Keratinocyte (primary cell): ENCODE data around the gene ARID5B. TPM values are rescaled to one million over a fixed set of nuclear protein-coding genes. Genes with fewer than 3 reads are reported as not detected.

Source experiments
- DNase-seq: peaks from one replicate; pipeline ENCODE4 v3.0.0-alpha.2; 2011; ENCODE audit warnings: low read depth, missing footprints, low spot score
- FAIRE-seq: peaks from 2 replicates; lab custom pipeline; 2011; peaks lifted over from hg19 to GRCh38; lab: Jason Lieb, UNC
- H2AFZ ChIP-seq: 2 replicates; pipeline ENCODE4 v1.6.0; 2012; ENCODE audit warnings: low read length, control low read depth, inconsistent platforms; ENCODE audit not compliant: control insufficient read depth
- H3K27ac ChIP-seq: 2 replicates; pipeline ENCODE4 v1.5.1; 2011; ENCODE audit warnings: low read length; ENCODE audit not compliant: control insufficient read depth, insufficient read depth
- H3K27me3 ChIP-seq: 3 replicates; pipeline ENCODE4 v1.6.0; 2011; ENCODE audit warnings: low read length; ENCODE audit not compliant: control insufficient read depth, insufficient read depth; ENCODE audit errors: extremely low read depth
- H3K36me3 ChIP-seq, 2 experiments: 2 replicates in 1 of 2; 3 replicates in 1 of 2; pipeline ENCODE4 v1.5.1; 2011; ENCODE audit warnings: low read length in 2 of 2, mild to moderate bottlenecking in 1 of 2; ENCODE audit not compliant: control insufficient read depth in 2 of 2, insufficient read depth in 2 of 2; ENCODE audit errors: extremely low read depth in 1 of 2
- H3K4me1 ChIP-seq: 3 replicates; pipeline ENCODE4 v1.5.1; 2011; ENCODE audit warnings: low read length; ENCODE audit not compliant: control insufficient read depth, insufficient read depth; ENCODE audit errors: extremely low read depth
- H3K4me2 ChIP-seq: 3 replicates; pipeline ENCODE4 v1.6.0; 2011; ENCODE audit warnings: low read depth, low read length; ENCODE audit not compliant: control insufficient read depth, insufficient read depth; ENCODE audit errors: extremely low read depth
- H3K4me3 ChIP-seq, 3 experiments: fragments of 200-600 bp in 1 of 3; sonication (generic) in 1 of 3; 2 replicates in 2 of 3; 3 replicates in 1 of 3; pipeline ENCODE4 v1.5.1; 2011 to 2016; ENCODE audit warnings: low read length in 3 of 3, mild to moderate bottlenecking in 3 of 3, control low read depth in 2 of 3, inconsistent platforms in 1 of 3, low read depth in 1 of 3, mixed read lengths in 1 of 3, mixed run types in 1 of 3, moderate library complexity in 1 of 3; ENCODE audit not compliant: control insufficient read depth in 2 of 3, insufficient read depth in 2 of 3; ENCODE audit errors: extremely low read depth in 1 of 3
- H3K79me2 ChIP-seq: 2 replicates; pipeline ENCODE4 v1.6.0; 2012; ENCODE audit warnings: low read length; ENCODE audit not compliant: control insufficient read depth, insufficient read depth
- H3K9ac ChIP-seq: 3 replicates; pipeline ENCODE4 v1.6.0; 2011; ENCODE audit warnings: low read length; ENCODE audit not compliant: control insufficient read depth, insufficient read depth; ENCODE audit errors: extremely low read depth
- H3K9me1 ChIP-seq: 3 replicates; pipeline ENCODE4 v1.6.0; 2011; ENCODE audit warnings: low read length; ENCODE audit not compliant: control insufficient read depth, insufficient read depth; ENCODE audit errors: extremely low read depth
- H3K9me3 ChIP-seq: 2 replicates; pipeline ENCODE4 v1.5.1; 2012; ENCODE audit warnings: low read depth, low read length; ENCODE audit not compliant: control insufficient read depth
- H4K20me1 ChIP-seq: 3 replicates; pipeline ENCODE4 v1.6.0; 2011; ENCODE audit warnings: low read length; ENCODE audit not compliant: control insufficient read depth, insufficient read depth; ENCODE audit errors: extremely low read depth
- CTCF ChIP-seq, 3 experiments: IDR thresholded peaks in 1 of 3; conservative IDR thresholded peaks in 1 of 3; optimal IDR thresholded peaks in 1 of 3; 2 replicates in 2 of 3; 3 replicates in 1 of 3; pipeline versions ENCODE3 to v1.5.1; 2011; ENCODE audit warnings: low read length in 3 of 3, mild to moderate bottlenecking in 3 of 3, moderate library complexity in 2 of 3, control low read depth in 1 of 3, inconsistent platforms in 1 of 3; ENCODE audit not compliant: insufficient read depth in 2 of 3; ENCODE audit errors: extremely low read depth in 1 of 3
- EZH2 ChIP-seq: IDR thresholded peaks from one replicate; pipeline ENCODE4 v1.6.1; 2012; ENCODE audit warnings: inconsistent platforms, mild to moderate bottlenecking, low read length, moderate library complexity
- dilution Hi-C: fragments of 300-500 bp; cut with MboI; formaldehyde crosslinking; loops from one replicate; pipeline ENCODE4 v1.7.0; 2020; ENCODE audit warnings: low sequenced_read_pairs; ENCODE audit not compliant: extremely low pct_ligation_motif_present
- polyA plus RNA-seq, 5 experiments: library from polyadenylated mRNA; depleted of rRNA in 3 of 5; stranded (reverse) in 3 of 5; stranded (forward) in 1 of 5; unstranded in 1 of 5; fragments of >200 nt; gene quantifications; 1 replicate in 1 of 5; 2 replicates in 3 of 5; 3 replicates in 1 of 5; pipeline versions ENCODE4 v1.2.1 to v1.2.3, GENCODE V29; 2011 to 2012; ENCODE audit warnings: missing spikeins in 2 of 5, low read depth in 1 of 5, low replicate concordance in 1 of 5

Gene ARID5B
- polyA plus RNA-seq, 1 donor (not counting 4 experiments of a cell fraction or from before 2014, with no cell fraction given) = 7.0 TPM

GRCh38 chr10:62057850-62058249 is 156.4 kb downstream of the ARID5B start:
- Histone ChIP-seq H3K27me3 (no peaks in the 10 kb centered on the region), H3K79me2 (no peaks in the 10 kb centered on the region), H4K20me1 (no peaks in the 10 kb centered on the region), H3K36me3 (peaks cover 1 to 6% of the 10 kb centered on the region in 2 experiments), H3K4me2 (no peak overlapping the region), H3K27ac (no peak overlapping the region), H3K4me3 (no peak overlapping the region), H3K9ac (no peak overlapping the region), H3K9me3 (no peaks in the 10 kb centered on the region), H3K4me1 (peaks cover 4% of the 10 kb centered on the region), H2AFZ (no peak overlapping the region), H3K9me1 (no peaks in the 10 kb centered on the region)
- DNase-seq (no peak), FAIRE-seq (no peak)
- TF ChIP-seq EZH2 (no peak), CTCF (optimal IDR thresholded peaks at IDR 0.05 in 1 of 3, IDR thresholded peaks at IDR 0.05 in 1 of 3, conservative IDR thresholded peaks at IDR 0.05 in 1 of 3; ENCODE audit: extremely low read depth in 1 of 3, insufficient read depth in 2 of 3, low read length in 3 of 3) (no peak)
- dilution Hi-C loops = no loop called here

- Histone ChIP-seq H3K4me1 (peaks cover 4% of the 10 kb centered on the region), H3K4me3 (no peak overlapping the region), H3K9me1 (no peaks in the 10 kb centered on the region), H4K20me1 (no peaks in the 10 kb centered on the region), H3K27ac (no peak overlapping the region), H3K4me2 (no peak overlapping the region), H3K36me3 (peaks cover under 1 to 2% of the 10 kb centered on the region in 2 experiments), H3K79me2 (no peaks in the 10 kb centered on the region), H3K9me3 (no peaks in the 10 kb centered on the region), H2AFZ (no peak overlapping the region), H3K9ac (no peak overlapping the region), H3K27me3 (no peaks in the 10 kb centered on the region)
- DNase-seq (no peak), FAIRE-seq (no peak)
- dilution Hi-C loops = no loop called here
- TF ChIP-seq EZH2 = no peak
- TF ChIP-seq CTCF (optimal IDR thresholded peaks at IDR 0.05 in 1 of 3, IDR thresholded peaks at IDR 0.05 in 1 of 3, conservative IDR thresholded peaks at IDR 0.05 in 1 of 3; ENCODE audit: extremely low read depth in 1 of 3, insufficient read depth in 2 of 3, low read length in 3 of 3) = no peak
These were observed 157.0 kb downstream of the ARID5B start for GRCh38 chr10:62058476-62058875.
